ENCODE measurements around the gene TAF15.

- TF ChIP-seq EZH2 (IDR thresholded peaks at IDR 0.05; ENCODE audit: borderline replicate concordance, control insufficient read depth, low read depth, low read length): no peak
- TF ChIP-seq POLR2AphosphoS2 (IDR thresholded peaks at IDR 0.05; ENCODE audit: low read depth, low read length): no peak
- peak; percentile 84 for TF ChIP-seq ATF7 (IDR thresholded peaks at IDR 0.05; ENCODE audit: low read depth)
- no peak for TF ChIP-seq CTCF (IDR thresholded peaks at IDR 0.05 in 2 of 3, conservative IDR thresholded peaks at IDR 0.05 in 1 of 3; ENCODE audit: control insufficient read depth in 2 of 3, extremely low read depth in 1 of 3, insufficient read depth in 1 of 3, low read depth in 3 of 3, low read length in 3 of 3)
Observed at GRCh38 chr17:35890774-35891155, 81.5 kb downstream of the TAF15 start.

Measured in GM12878 (cell line).